GM12892 (cell line): Measurements from ENCODE around the gene ADAMTS16.

ENCODE experiments used
- POLR2A ChIP-seq: IDR thresholded peaks from 2 replicates; pipeline ENCODE4 v1.6.1; 2011; ENCODE audit warnings: low read depth, low read length, control low read depth
- POLR2AphosphoS5 ChIP-seq: IDR thresholded peaks from 2 replicates; pipeline ENCODE4 v1.6.1; 2011; ENCODE audit warnings: low read depth, low read length, control low read depth
- TAF1 ChIP-seq: IDR thresholded peaks from 2 replicates; pipeline ENCODE4 v1.6.1; 2011; ENCODE audit warnings: low read depth, mild to moderate bottlenecking, control low read depth, low read length, borderline replicate concordance

- TF ChIP-seq POLR2A (no peak), POLR2AphosphoS5 (no peak), TAF1 (no peak)
Observed at GRCh38 chr5:5124231-5124630, 15.9 kb upstream of the ADAMTS16 start.
